Activated CD4-positive, alpha-beta memory T cell treated with anti-CD3 and anti-CD28 coated beads for 36 hours (primary cell): ENCODE measurements around the gene MCM6. TPM values are rescaled to one million over a fixed set of nuclear protein-coding genes. Genes with fewer than 3 reads are reported as not detected.
"Not testable (repeated sequence)": the region's sequence is repeated elsewhere in the genome, so short reads cannot be mapped to it uniquely, and the experiment has no call there.

Experiments
- CTCF ChIA-PET: fragments of 350-600 bp; sonication (Branson Sonifier 250); formaldehyde crosslinking; loops from one replicate; lab custom pipeline; 2021; ENCODE audit warnings: antibody characterized with exemption, inconsistent platforms; lab: Charles Lee
- POLR2A ChIA-PET: fragments of 350-600 bp; sonication (Branson Sonifier 250); formaldehyde crosslinking; loops from one replicate; lab custom pipeline; 2021; ENCODE audit warnings: antibody characterized with exemption; lab: Charles Lee
- DNase-seq: peaks from one replicate; pipeline ENCODE4 v3.0.0-alpha.2; 2020
- H3K27ac Mint-ChIP-seq: one replicate; pipeline ENCODE4 v1.8.0; 2021; ENCODE audit warnings: mixed read lengths
- H3K27me3 Mint-ChIP-seq: one replicate; pipeline ENCODE4 v1.8.0; 2021; ENCODE audit warnings: mixed read lengths
- H3K36me3 Mint-ChIP-seq: one replicate; pipeline ENCODE4 v1.8.0; 2021; ENCODE audit warnings: mixed read lengths
- H3K4me1 Mint-ChIP-seq: one replicate; pipeline ENCODE4 v1.8.0; 2021; ENCODE audit warnings: low read depth, mixed read lengths
- H3K4me3 Mint-ChIP-seq: one replicate; pipeline ENCODE4 v1.8.0; 2021; ENCODE audit warnings: mild to moderate bottlenecking, mixed read lengths
- H3K9me3 Mint-ChIP-seq: one replicate; pipeline ENCODE4 v1.8.0; 2021; ENCODE audit warnings: mixed read lengths
- intact Hi-C: fragments of 100-400 bp; cut with micrococcal nuclease; formaldehyde crosslinking; loops from one replicate; pipeline ENCODE4 v1.15.1; 2023
- total RNA-seq, 2 experiments: library from RNA; stranded (reverse); gene quantifications; one replicate each; pipeline ENCODE4 v1.2.3, GENCODE V29; 2021

The MCM6 gene
- total RNA-seq, 2 experiments from 2014 or later: 280 to 284 TPM

DNA sequence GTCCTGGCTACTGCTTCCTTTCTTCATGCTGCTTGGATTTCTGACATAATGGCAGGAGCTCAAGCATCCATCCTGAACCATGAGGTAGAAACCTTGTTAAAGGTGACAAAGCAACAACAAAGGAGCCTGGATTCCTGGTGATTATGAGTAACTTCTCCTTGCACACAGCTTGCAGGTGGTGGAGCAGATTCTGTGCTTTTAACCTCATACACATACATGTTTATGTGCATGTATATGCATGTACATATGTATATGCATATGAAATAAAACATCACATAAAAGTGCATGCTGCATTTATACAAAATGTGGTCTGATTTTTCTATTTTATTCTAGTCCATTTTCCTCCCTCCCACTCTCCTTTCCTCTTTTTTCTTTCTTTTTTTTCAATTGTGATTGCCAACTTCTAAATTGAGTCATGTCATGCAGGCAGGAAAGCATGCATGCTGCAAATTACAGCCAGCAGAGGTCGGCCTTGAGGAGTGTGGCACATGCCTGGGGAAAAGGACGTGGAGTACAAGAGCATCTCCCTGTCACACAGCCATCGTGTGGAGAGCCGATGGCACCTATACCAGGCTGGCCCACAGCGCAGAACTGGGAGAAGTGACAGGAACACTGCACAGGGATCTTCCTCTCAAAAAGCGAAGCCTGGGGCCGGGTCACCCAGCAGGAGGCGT is 57.2 kb downstream of the MCM6 start:
- Mint-ChIP-seq H3K9me3 (peaks cover 12% of the 10 kb centered on the region), H3K27ac (peak overlapping the region; percentile 78), H3K27me3 (no peaks in the 10 kb centered on the region), H3K4me3 (peak overlapping the region; percentile 27), H3K4me1 (peaks cover 43% of the 10 kb centered on the region), H3K36me3 (peaks cover 9% of the 10 kb centered on the region)
- intact Hi-C loops: loop anchor here (5.0 kb wide), 1 partner anchor 958 kb away; no protein-coding TSS in a partner anchor
- peak; percentile 82 for DNase-seq
- POLR2A ChIA-PET: interaction anchor here (1.5 kb wide), 1 partner anchor 57 kb away, joined by 11 read pairs; the partner anchor contains the start of gene MCM6
- CTCF ChIA-PET: interaction anchor here (0.6 to 11.1 kb wide), 5 partner anchors 11 to 893 kb away, joined by 3 to 77 read pairs (median 3); no protein-coding TSS in a partner anchor

DNA sequence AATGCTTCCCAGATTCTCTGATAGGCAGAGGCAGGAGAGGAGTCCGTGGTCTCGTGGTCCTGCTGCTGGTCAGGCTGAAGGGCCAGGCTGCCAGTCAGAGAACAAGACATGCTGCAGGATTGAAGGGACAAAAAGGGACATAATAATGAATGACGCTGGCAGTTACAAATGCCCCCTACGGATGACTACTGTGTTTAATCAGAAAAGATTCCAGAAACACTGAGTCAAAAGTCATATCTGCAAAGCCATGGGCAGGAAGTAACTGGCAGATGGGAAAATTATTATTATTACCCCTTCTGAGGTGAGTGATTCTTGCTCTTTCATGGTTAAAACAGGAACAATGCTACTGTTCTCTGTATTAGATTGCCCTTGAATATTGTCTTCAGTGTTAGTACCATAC is 58.3 kb downstream of the MCM6 start:
- peaks cover 5% of the 10 kb centered on the region for H3K9me3 Mint-ChIP-seq
- H3K27ac Mint-ChIP-seq: no peak overlapping the region
- H3K27me3 Mint-ChIP-seq: no peaks in the 10 kb centered on the region
- H3K36me3 Mint-ChIP-seq: peaks cover 5% of the 10 kb centered on the region
- no peak overlapping the region for H3K4me3 Mint-ChIP-seq
- H3K4me1 Mint-ChIP-seq: peaks cover 40% of the 10 kb centered on the region
- no peak for DNase-seq
- CTCF ChIA-PET: interaction anchor here (11.1 kb wide), 1 partner anchor 21 kb away, joined by 77 read pairs; no protein-coding TSS in a partner anchor
- POLR2A ChIA-PET: no interaction called here
- intact Hi-C loops: loop anchor here (5.0 kb wide), 1 partner anchor 959 kb away; no protein-coding TSS in a partner anchor

GRCh38 chr2:135817466-135817865 is 58.8 kb downstream of the MCM6 start:
- no peaks in the 10 kb centered on the region for H3K36me3 Mint-ChIP-seq
- ChIA-PET CTCF (interaction anchor here (11.1 kb wide), 1 partner anchor 20 kb away, joined by 77 read pairs; no protein-coding TSS in a partner anchor), POLR2A (no interaction called here)
- peaks cover 2% of the 10 kb centered on the region for H3K9me3 Mint-ChIP-seq
- H3K27me3 Mint-ChIP-seq: no peaks in the 10 kb centered on the region
- no peak for DNase-seq
- peaks cover 40% of the 10 kb centered on the region for H3K4me1 Mint-ChIP-seq
- intact Hi-C loops: loop anchor here (5.0 kb wide), 1 partner anchor 960 kb away; no protein-coding TSS in a partner anchor
- H3K4me3 Mint-ChIP-seq: no peak overlapping the region
- H3K27ac Mint-ChIP-seq: no peak overlapping the region

DNA sequence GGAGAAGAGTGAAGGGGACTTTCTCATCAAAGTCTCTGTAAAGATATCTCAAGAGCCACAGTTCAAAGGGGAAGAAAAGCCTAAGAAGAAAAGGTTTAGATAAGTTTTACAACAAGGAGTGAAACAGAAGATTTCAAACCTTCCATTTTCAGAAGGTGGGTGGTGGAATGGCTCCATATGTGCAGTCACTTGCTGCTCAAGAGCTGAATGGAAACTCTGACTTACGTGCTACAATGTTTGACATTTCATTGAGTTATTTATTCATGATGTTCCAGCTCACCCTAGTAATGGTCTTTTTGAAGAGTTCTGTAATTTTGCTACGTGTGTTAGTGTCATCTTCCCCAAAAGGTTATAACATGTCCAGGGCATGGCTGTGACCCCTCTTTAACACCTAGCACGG is 61.0 kb downstream of the MCM6 start:
- Mint-ChIP-seq H3K4me3 (no peak overlapping the region), H3K27ac (peak overlapping the region; percentile 76), H3K4me1 (peaks cover 30% of the 10 kb centered on the region), H3K9me3 (no peaks in the 10 kb centered on the region), H3K27me3 (peaks cover 2% of the 10 kb centered on the region), H3K36me3 (peaks cover 2% of the 10 kb centered on the region)
- intact Hi-C loops: loop anchor here (5.0 kb wide), 1 partner anchor 962 kb away; no protein-coding TSS in a partner anchor
- CTCF ChIA-PET: interaction anchor here (1.1 to 11.1 kb wide), 2 partner anchors 10 to 18 kb away, joined by 3 to 77 read pairs; no protein-coding TSS in a partner anchor
- no peak for DNase-seq
- POLR2A ChIA-PET: no interaction called here

GRCh38 chr2:135812907-135813511 is 63.2 kb downstream of the MCM6 start:
- Mint-ChIP-seq H3K4me1 (peaks cover 15% of the 10 kb centered on the region), H3K36me3 (peaks cover 2% of the 10 kb centered on the region), H3K27me3 (peaks cover 2% of the 10 kb centered on the region), H3K4me3 (no peak overlapping the region), H3K9me3 (no peaks in the 10 kb centered on the region), H3K27ac (no peak overlapping the region)
- no peak for DNase-seq
- CTCF ChIA-PET: interaction anchor here (11.1 kb wide), 1 partner anchor 16 kb away, joined by 77 read pairs; no protein-coding TSS in a partner anchor
- intact Hi-C loops: no loop called here
- POLR2A ChIA-PET: no interaction called here

- H3K27me3 Mint-ChIP-seq, DNase-seq, H3K9me3 Mint-ChIP-seq, H3K4me1 Mint-ChIP-seq, H3K36me3 Mint-ChIP-seq, H3K27ac Mint-ChIP-seq, H3K4me3 Mint-ChIP-seq, POLR2A ChIA-PET, intact Hi-C loops: not testable (repeated sequence)
- CTCF ChIA-PET: interaction anchor here (1.0 to 1.6 kb wide), 3 partner anchors 10 to 12 kb away, joined by 3 to 4 read pairs (median 3); no protein-coding TSS in a partner anchor
Measured at GRCh38 chr2:135807874-135808273, 68.4 kb downstream of the MCM6 start.

- CTCF ChIA-PET: no interaction called here
- H3K9me3 Mint-ChIP-seq: peaks cover 28% of the 10 kb centered on the region
- H3K27me3 Mint-ChIP-seq: no peaks in the 10 kb centered on the region
- no peak overlapping the region for H3K27ac Mint-ChIP-seq
- intact Hi-C loops: no loop called here
- no peak for DNase-seq
- H3K36me3 Mint-ChIP-seq: peaks cover 6% of the 10 kb centered on the region
- H3K4me3 Mint-ChIP-seq: no peak overlapping the region
- POLR2A ChIA-PET: no interaction called here
- no peaks in the 10 kb centered on the region for H3K4me1 Mint-ChIP-seq
Measured at GRCh38 chr2:135803278-135803677, 73.0 kb downstream of the MCM6 start.

DNA sequence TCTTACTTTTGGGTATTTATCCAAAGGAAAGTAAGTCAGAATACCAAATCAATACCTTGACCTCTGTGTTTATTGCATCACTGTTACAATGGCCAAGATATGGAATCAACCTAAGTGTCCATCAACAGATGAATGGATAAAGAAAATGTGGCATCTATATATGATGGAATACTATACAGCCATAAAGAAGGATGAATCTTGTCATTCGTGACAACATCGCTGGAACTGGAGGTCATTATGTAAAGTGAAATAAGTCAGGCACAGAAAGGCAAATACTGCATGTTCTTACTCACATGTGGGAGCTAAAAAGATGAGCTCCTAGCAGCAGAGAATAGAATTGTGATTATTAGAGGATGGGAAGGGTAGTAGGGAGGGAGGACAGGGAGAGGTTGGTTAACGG is 73.9 kb downstream of the MCM6 start:
- Mint-ChIP-seq H3K27me3 (no peaks in the 10 kb centered on the region), H3K27ac (no peak overlapping the region), H3K4me3 (no peak overlapping the region), H3K4me1 (peaks cover 2% of the 10 kb centered on the region), H3K9me3 (peaks cover 28% of the 10 kb centered on the region), H3K36me3 (peaks cover 6% of the 10 kb centered on the region)
- ChIA-PET CTCF (interaction anchor here (0.6 to 1.2 kb wide), 2 partner anchors 18 to 369 kb away, joined by 3 to 4 read pairs; no protein-coding TSS in a partner anchor), POLR2A (no interaction called here)
- no peak for DNase-seq
- intact Hi-C loops: no loop called here

- H3K36me3 Mint-ChIP-seq: peaks cover 6% of the 10 kb centered on the region
Measured at GRCh38 chr2:135800513-135801460, 75.5 kb downstream of the MCM6 start.

GRCh38 chr2:135799738-135800137 is 76.5 kb downstream of the MCM6 start:
- peaks cover 5% of the 10 kb centered on the region for H3K4me1 Mint-ChIP-seq
- H3K36me3 Mint-ChIP-seq: peaks cover 6% of the 10 kb centered on the region
- CTCF ChIA-PET: interaction anchor here (0.7 to 6.5 kb wide), 5 partner anchors 9 to 67 kb away, joined by 3 to 77 read pairs (median 4); no protein-coding TSS in a partner anchor
- POLR2A ChIA-PET: no interaction called here
- no peak for DNase-seq
- H3K27me3 Mint-ChIP-seq: no peaks in the 10 kb centered on the region
- H3K4me3 Mint-ChIP-seq: no peak overlapping the region
- H3K27ac Mint-ChIP-seq: no peak overlapping the region
- H3K9me3 Mint-ChIP-seq: peaks cover 28% of the 10 kb centered on the region
- intact Hi-C loops: loop anchor here (5.0 to 10.0 kb wide), 2 partner anchors 185 to 327 kb away; no protein-coding TSS in a partner anchor

More at GRCh38 chr2:135800513-135801460, 75.5 kb downstream of the MCM6 start:
- Mint-ChIP-seq H3K27me3 (no peaks in the 10 kb centered on the region), H3K4me1 (peaks cover 3% of the 10 kb centered on the region), H3K4me3 (no peak overlapping the region), H3K9me3 (peaks cover 28% of the 10 kb centered on the region), H3K27ac (no peak overlapping the region)
- intact Hi-C loops: no loop called here
- POLR2A ChIA-PET: no interaction called here
- CTCF ChIA-PET: interaction anchor here (1.0 to 6.5 kb wide), 2 partner anchors 10 to 15 kb away, joined by 4 to 77 read pairs; no protein-coding TSS in a partner anchor
- DNase-seq: no peak

- intact Hi-C loops: loop anchor here (5.0 to 10.0 kb wide), 2 partner anchors 184 to 326 kb away; no protein-coding TSS in a partner anchor
- H3K4me1 Mint-ChIP-seq: peaks cover 8% of the 10 kb centered on the region
- H3K27me3 Mint-ChIP-seq: no peaks in the 10 kb centered on the region
- ChIA-PET POLR2A (no interaction called here), CTCF (interaction anchor here (0.9 to 6.5 kb wide), 16 partner anchors 11 to 809 kb away, joined by 3 to 77 read pairs (median 11); partner anchors contain the start of gene LCT)
- H3K4me3 Mint-ChIP-seq: no peak overlapping the region
- H3K27ac Mint-ChIP-seq: no peak overlapping the region
- peaks cover 28% of the 10 kb centered on the region for H3K9me3 Mint-ChIP-seq
- DNase-seq: no peak
- peaks cover 6% of the 10 kb centered on the region for H3K36me3 Mint-ChIP-seq
Measured at GRCh38 chr2:135798762-135799161, 77.5 kb downstream of the MCM6 start.
